Measurements from ENCODE around the gene MRPS12.

The MRPS12 gene

GRCh38 chr19:38978326-38978689 lies 47.6 kb downstream of the MRPS12 start:
- no peak for DNase-seq

- no peak for DNase-seq
Measured at GRCh38 chr19:38979812-38980211, 49.1 kb downstream of the MRPS12 start.

- DNase-seq: no peak
Measured at GRCh38 chr19:38980583-38981374, 50.0 kb downstream of the MRPS12 start.
